Right cardiac atrium (tissue), 5 donors: ENCODE results near the gene TSEN34. TPM values are rescaled to one million over a fixed set of nuclear protein-coding genes. Genes with fewer than 3 reads are reported as not detected.
"Not testable (repeated sequence)": the region's sequence is repeated elsewhere in the genome, so short reads cannot be mapped to it uniquely, and the experiment has no call there.

ENCODE experiments used
- ATAC-seq, 2 donors: fragments of 200-7000 bp; cut with Tn5 transposase; one replicate each; pipeline versions ENCODE4 v1.8.0 to v1.9.1; 2020; ENCODE audit warnings: moderate library complexity in 2 of 2, mild to moderate bottlenecking in 1 of 2
- DNase-seq, 3 donors: peaks; one replicate each; pipeline ENCODE4 v3.0.0-alpha.2; 2020
- H3K27ac ChIP-seq: one replicate; pipeline ENCODE4 v1.5.1; 2013; ENCODE audit warnings: mild to moderate bottlenecking, low read length, control low read depth, moderate library complexity
- H3K27me3 ChIP-seq: one replicate; pipeline ENCODE4 v1.6.1; 2013; ENCODE audit not compliant: control insufficient read depth, insufficient read depth
- H3K4me1 ChIP-seq: one replicate; pipeline ENCODE4 v1.6.1; 2013; ENCODE audit warnings: low read length; ENCODE audit not compliant: control insufficient read depth, insufficient read depth
- H3K4me3 ChIP-seq: one replicate; pipeline ENCODE4 v1.5.1; 2013; ENCODE audit warnings: low read length, control low read depth
- H3K9me3 ChIP-seq: one replicate; pipeline ENCODE4 v1.6.1; 2013; ENCODE audit warnings: low read length; ENCODE audit not compliant: control insufficient read depth
- WGBS: extraction: QIAGEN DNeasy Blood & Tissue Kit; methylation state at CpG from one replicate; pipeline ENCODE4 v1.1.7; 2013; 5-methylcytosine and 5-hydroxymethylcytosine counted together
- intact Hi-C, 4 donors: fragments of 100-400 bp; cut with DNase I; formaldehyde crosslinking; loops; one replicate each; pipeline versions ENCODE4 v1.11.0 to v1.14.0; 2022 to 2023
- polyA plus RNA-seq: library from polyadenylated mRNA; stranded (reverse); fragments of 200-250 nt; gene quantifications from one replicate; pipeline ENCODE4 v1.2.3, GENCODE V29; 2013
- total RNA-seq, 4 donors: library from RNA; stranded (reverse); fragmentation: NEBNext Ultra II Directional; extraction: Animal tissue kit (Norgen Biotek cat#: 25700); gene quantifications; one replicate each; pipeline ENCODE4 v1.2.1, GENCODE V29; 2021
- donor health status: healthy with polysubstance abuse.
- donor health status: DM: no; HTN: yes; CAD: no.
- donor health status: DM: no; HTN: no; CAD: no.
- donor health status: DM: no; HTN: yes; CAD: no; lungs with severe emphysema.
- donor health status: DM: yes; HTN: yes; CAD: no.

TSEN34 gene
- total and polyA plus RNA-seq, 5 donors: 17.6 to 22.1 (median 18.4) TPM

DNA sequence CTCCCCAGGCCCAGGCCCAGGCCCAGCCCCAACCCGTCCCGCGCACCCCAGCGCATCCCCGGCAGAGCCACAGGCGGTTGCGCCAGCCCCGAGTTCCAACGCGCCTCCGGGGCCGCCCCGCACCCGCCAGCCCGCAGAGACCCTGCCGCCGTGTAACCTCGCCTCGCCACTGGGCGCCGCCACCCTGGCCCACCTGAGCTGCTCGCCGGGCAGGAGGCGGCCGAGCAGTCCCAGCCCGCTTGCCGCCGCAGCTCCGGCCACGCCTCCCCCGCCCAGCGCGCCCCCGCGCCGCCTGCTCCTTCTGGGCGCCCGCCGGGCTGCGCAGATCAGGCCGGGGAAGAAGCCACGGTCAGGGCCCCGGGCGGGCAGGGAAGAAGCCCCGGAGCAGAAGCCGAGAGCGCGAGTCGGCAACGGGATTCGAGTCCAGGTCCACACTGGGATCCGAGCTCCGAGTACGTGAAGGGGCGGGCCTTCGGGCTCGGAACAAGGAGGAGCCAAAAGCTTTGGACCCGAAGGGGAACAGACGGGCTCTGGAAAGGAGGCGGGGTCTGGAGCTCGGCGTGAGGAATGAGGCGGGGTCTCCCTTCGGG, 1.9 kb upstream of the TSEN34 start, which contains the start of gene MBOAT7:
Gene MBOAT7 (minus strand): TSS at position 436 of the 590 bp plus-strand sequence. CDS start 1,072 bp downstream, outside the sequence.
- peak within 1 kb of the TSS; percentile 53 for H3K4me3 ChIP-seq
- WGBS: under 1% methylated on average over 64 of the region's 64 CpGs
- DNase-seq (no peak), ATAC-seq (peak; percentile 4 to 73)
- H3K9me3 ChIP-seq: no peaks in the 10 kb centered on the region
- H3K27ac ChIP-seq: peak within 1 kb of the TSS; percentile 95
- no peaks in the 10 kb centered on the region for H3K27me3 ChIP-seq
- H3K4me1 ChIP-seq: peaks cover 2% of the 10 kb centered on the region
- intact Hi-C loops: no loop called here

- WGBS: under 1% methylated on average over 65 of the region's 65 CpGs
- Histone ChIP-seq H3K27ac (peak overlapping the region; percentile 95), H3K4me1 (peaks cover 2% of the 10 kb centered on the region), H3K9me3 (no peaks in the 10 kb centered on the region), H3K27me3 (no peaks in the 10 kb centered on the region), H3K4me3 (peak overlapping the region; percentile 53)
- DNase-seq (peak; percentile 100), ATAC-seq (peak; percentile 86 to 87)
- intact Hi-C loops: no loop called here
Measured at GRCh38 chr19:54189735-54190502, 1.2 kb upstream of the TSEN34 start.

DNA sequence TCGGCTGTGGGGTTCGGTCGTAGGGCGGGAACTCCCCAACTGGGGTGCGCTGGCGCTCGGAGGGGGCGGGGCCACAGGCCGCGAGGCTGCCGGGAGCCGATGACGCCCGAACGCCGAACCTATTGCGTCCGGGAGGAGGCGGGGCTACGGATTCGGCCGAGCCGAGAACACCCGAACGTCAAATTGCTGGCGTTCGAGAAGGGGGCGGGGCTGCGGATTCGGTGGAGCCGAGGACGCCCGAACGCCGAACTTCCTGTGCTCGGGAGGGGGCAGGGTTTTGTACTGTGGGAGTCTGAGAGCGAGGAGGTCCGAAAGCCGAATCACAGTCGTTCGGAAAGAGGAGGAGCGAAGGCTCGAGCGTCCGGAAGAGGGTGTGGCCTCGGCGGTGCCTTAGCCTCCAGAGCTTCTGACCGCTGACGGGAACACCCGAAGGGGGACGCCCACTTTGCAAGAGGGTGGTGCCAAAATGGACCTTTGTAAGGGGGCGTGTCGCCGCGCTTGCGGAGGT, 551 bp upstream of the TSEN34 start:
- H3K27me3 ChIP-seq: no peaks in the 10 kb centered on the region
- H3K27ac ChIP-seq: peak overlapping the region; percentile 95
- peaks cover 2% of the 10 kb centered on the region for H3K4me1 ChIP-seq
- peak; percentile 99 to 100 (median 100) for DNase-seq
- intact Hi-C loops: no loop called here
- no peaks in the 10 kb centered on the region for H3K9me3 ChIP-seq
- under 1% methylated on average over 56 of the region's 56 CpGs for WGBS
- ATAC-seq: peak; percentile 87
- H3K4me3 ChIP-seq: peak overlapping the region; percentile 69

- ATAC-seq (no peak), DNase-seq (peak in 2 of 3 donors; percentile 66 to 71)
- Histone ChIP-seq H3K9me3 (no peaks in the 10 kb centered on the region), H3K4me3 (peak overlapping the region; percentile 69), H3K4me1 (peaks cover 2% of the 10 kb centered on the region), H3K27ac (peak overlapping the region; percentile 87), H3K27me3 (no peaks in the 10 kb centered on the region)
- intact Hi-C loops: no loop called here
- 61% methylated on average over 19 of the region's 19 CpGs for WGBS
Measured at GRCh38 chr19:54191811-54192453, 824 bp downstream of the TSEN34 start.

GRCh38 chr19:54193011-54193410, 1.9 kb downstream of the TSEN34 start:
- DNase-seq: no peak
- Histone ChIP-seq H3K9me3 (no peaks in the 10 kb centered on the region), H3K27ac (no peak overlapping the region), H3K4me3 (no peak overlapping the region), H3K27me3 (no peaks in the 10 kb centered on the region), H3K4me1 (peaks cover 2% of the 10 kb centered on the region)
- no peak for ATAC-seq
- intact Hi-C loops: no loop called here
- 93% methylated on average over 11 of the region's 11 CpGs for WGBS

GRCh38 chr19:54194463-54194862, 3.4 kb downstream of the TSEN34 start:
- ATAC-seq, H3K4me1 ChIP-seq, H3K27ac ChIP-seq, H3K27me3 ChIP-seq, H3K9me3 ChIP-seq, intact Hi-C loops, H3K4me3 ChIP-seq: not testable (repeated sequence)
- DNase-seq: peak in 1 of 3 donors; percentile 40
- 92% methylated on average over 12 of the region's 12 CpGs for WGBS

- ATAC-seq: no peak
- intact Hi-C loops: no loop called here
- H3K4me3 ChIP-seq: no peak overlapping the region
- no peaks in the 10 kb centered on the region for H3K9me3 ChIP-seq
- no peak overlapping the region for H3K27ac ChIP-seq
- peak in 1 of 3 donors; percentile 4 for DNase-seq
- 95% methylated on average over 7 of the region's 7 CpGs for WGBS
- peaks cover 2% of the 10 kb centered on the region for H3K4me1 ChIP-seq
- H3K27me3 ChIP-seq: no peaks in the 10 kb centered on the region
Measured at GRCh38 chr19:54196536-54196935, 5.4 kb downstream of the TSEN34 start.

- Histone ChIP-seq H3K4me3 (no peak overlapping the region), H3K27me3 (no peaks in the 10 kb centered on the region), H3K4me1 (peaks cover 4% of the 10 kb centered on the region), H3K9me3 (no peaks in the 10 kb centered on the region), H3K27ac (no peak overlapping the region)
- DNase-seq (no peak), ATAC-seq (no peak)
- WGBS: 89% methylated on average over 3 of the region's 3 CpGs
- intact Hi-C loops: no loop called here
Measured at GRCh38 chr19:54197121-54197520, 6.0 kb downstream of the TSEN34 start.

- 74% methylated on average over 16 of the region's 16 CpGs for WGBS
Measured at GRCh38 chr19:54199401-54199800, 8.3 kb downstream of the TSEN34 start.

GRCh38 chr19:54201172-54201701, 10.1 kb downstream of the TSEN34 start:
- Histone ChIP-seq H3K27ac (peak overlapping the region; percentile 99), H3K4me3 (peak overlapping the region; percentile 84), H3K4me1 (peaks cover 14% of the 10 kb centered on the region), H3K9me3 (no peaks in the 10 kb centered on the region), H3K27me3 (no peaks in the 10 kb centered on the region)
- DNase-seq (peak in 2 of 3 donors; percentile 35 to 38), ATAC-seq (peak in 1 of 2 donors; percentile 7)
- intact Hi-C loops: no loop called here
- WGBS: 3% methylated on average over 28 of the region's 28 CpGs

More at GRCh38 chr19:54199401-54199800, 8.3 kb downstream of the TSEN34 start:
- H3K27ac ChIP-seq: no peak overlapping the region
- no peaks in the 10 kb centered on the region for H3K27me3 ChIP-seq
- intact Hi-C loops: no loop called here
- peaks cover 14% of the 10 kb centered on the region for H3K4me1 ChIP-seq
- DNase-seq: peak in 1 of 3 donors; percentile 32
- no peaks in the 10 kb centered on the region for H3K9me3 ChIP-seq
- no peak overlapping the region for H3K4me3 ChIP-seq
- no peak for ATAC-seq
